Measurements from ENCODE around the gene CYTL1.

The CYTL1 gene

DNA sequence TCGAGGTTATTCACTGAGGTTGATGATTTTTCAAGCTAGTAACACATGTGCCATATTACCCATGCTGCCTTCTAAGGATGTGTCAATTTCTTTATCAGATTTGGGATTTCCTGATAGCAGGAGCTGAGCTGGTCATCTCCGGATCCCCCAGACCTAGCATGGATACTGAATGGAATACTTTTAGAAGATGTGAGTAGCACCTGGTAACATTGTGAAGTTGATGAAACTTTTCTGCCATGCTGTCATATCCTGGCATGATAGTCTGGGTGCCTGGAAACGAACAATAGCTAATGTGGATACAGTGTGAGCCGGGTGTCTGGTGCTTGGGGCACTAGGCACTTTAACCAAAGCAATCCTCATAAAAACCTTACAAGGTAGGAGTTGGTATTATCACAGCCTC, 11.0 kb upstream of the CYTL1 start:
- Histone ChIP-seq H3K27ac (replicated peaks) (no peak overlapping the region), H3K4me3 (replicated peaks; ENCODE audit: insufficient read depth, low read length) (no peak overlapping the region), H3K27me3 (ENCODE audit: insufficient read depth, poor library complexity, severe bottlenecking) (no peaks in the 10 kb centered on the region)
- DNase-seq (ENCODE audit: low read depth in 1 of 2, low spot score in 1 of 2) = no peak
- TF ChIP-seq GABPA (IDR thresholded peaks at IDR 0.05; ENCODE audit: low read depth) (no peak), SPI1 (IDR thresholded peaks at IDR 0.05; ENCODE audit: borderline replicate concordance, low read depth) (no peak), POLR2AphosphoS5 (IDR thresholded peaks at IDR 0.05; ENCODE audit: low read depth) (no peak)
- TF ChIP-seq, protein P1, sequence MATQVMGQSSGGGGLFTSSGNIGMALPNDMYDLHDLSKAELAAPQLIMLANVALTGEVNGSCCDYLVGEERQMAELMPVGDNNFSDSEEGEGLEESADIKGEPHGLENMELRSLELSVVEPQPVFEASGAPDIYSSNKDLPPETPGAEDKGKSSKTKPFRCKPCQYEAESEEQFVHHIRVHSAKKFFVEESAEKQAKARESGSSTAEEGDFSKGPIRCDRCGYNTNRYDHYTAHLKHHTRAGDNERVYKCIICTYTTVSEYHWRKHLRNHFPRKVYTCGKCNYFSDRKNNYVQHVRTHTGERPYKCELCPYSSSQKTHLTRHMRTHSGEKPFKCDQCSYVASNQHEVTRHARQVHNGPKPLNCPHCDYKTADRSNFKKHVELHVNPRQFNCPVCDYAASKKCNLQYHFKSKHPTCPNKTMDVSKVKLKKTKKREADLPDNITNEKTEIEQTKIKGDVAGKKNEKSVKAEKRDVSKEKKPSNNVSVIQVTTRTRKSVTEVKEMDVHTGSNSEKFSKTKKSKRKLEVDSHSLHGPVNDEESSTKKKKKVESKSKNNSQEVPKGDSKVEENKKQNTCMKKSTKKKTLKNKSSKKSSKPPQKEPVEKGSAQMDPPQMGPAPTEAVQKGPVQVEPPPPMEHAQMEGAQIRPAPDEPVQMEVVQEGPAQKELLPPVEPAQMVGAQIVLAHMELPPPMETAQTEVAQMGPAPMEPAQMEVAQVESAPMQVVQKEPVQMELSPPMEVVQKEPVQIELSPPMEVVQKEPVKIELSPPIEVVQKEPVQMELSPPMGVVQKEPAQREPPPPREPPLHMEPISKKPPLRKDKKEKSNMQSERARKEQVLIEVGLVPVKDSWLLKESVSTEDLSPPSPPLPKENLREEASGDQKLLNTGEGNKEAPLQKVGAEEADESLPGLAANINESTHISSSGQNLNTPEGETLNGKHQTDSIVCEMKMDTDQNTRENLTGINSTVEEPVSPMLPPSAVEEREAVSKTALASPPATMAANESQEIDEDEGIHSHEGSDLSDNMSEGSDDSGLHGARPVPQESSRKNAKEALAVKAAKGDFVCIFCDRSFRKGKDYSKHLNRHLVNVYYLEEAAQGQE (IDR thresholded peaks at IDR 0.05; ENCODE audit: insufficient replicate concordance, low read depth) = no peak
- TF ChIP-seq, protein P2, sequence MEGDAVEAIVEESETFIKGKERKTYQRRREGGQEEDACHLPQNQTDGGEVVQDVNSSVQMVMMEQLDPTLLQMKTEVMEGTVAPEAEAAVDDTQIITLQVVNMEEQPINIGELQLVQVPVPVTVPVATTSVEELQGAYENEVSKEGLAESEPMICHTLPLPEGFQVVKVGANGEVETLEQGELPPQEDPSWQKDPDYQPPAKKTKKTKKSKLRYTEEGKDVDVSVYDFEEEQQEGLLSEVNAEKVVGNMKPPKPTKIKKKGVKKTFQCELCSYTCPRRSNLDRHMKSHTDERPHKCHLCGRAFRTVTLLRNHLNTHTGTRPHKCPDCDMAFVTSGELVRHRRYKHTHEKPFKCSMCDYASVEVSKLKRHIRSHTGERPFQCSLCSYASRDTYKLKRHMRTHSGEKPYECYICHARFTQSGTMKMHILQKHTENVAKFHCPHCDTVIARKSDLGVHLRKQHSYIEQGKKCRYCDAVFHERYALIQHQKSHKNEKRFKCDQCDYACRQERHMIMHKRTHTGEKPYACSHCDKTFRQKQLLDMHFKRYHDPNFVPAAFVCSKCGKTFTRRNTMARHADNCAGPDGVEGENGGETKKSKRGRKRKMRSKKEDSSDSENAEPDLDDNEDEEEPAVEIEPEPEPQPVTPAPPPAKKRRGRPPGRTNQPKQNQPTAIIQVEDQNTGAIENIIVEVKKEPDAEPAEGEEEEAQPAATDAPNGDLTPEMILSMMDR (IDR thresholded peaks at IDR 0.05; ENCODE audit: insufficient read depth, low read length) = no peak

- Histone ChIP-seq H3K27me3 (ENCODE audit: insufficient read depth, poor library complexity, severe bottlenecking) (no peaks in the 10 kb centered on the region), H3K4me3 (replicated peaks; ENCODE audit: insufficient read depth, low read length) (no peak overlapping the region), H3K27ac (replicated peaks) (no peak overlapping the region)
- DNase-seq (ENCODE audit: low read depth in 1 of 2, low spot score in 1 of 2) = no peak
- TF ChIP-seq, protein P2 (IDR thresholded peaks at IDR 0.05; ENCODE audit: insufficient read depth, low read length) = no peak
- TF ChIP-seq GABPA (IDR thresholded peaks at IDR 0.05; ENCODE audit: low read depth) (no peak), SPI1 (IDR thresholded peaks at IDR 0.05; ENCODE audit: borderline replicate concordance, low read depth) (no peak), POLR2AphosphoS5 (IDR thresholded peaks at IDR 0.05; ENCODE audit: low read depth) (no peak)
- TF ChIP-seq, protein P1 (IDR thresholded peaks at IDR 0.05; ENCODE audit: insufficient replicate concordance, low read depth) = no peak
Observed at GRCh38 chr4:5029447-5029846, 10.2 kb upstream of the CYTL1 start.

- Histone ChIP-seq H3K27me3 (ENCODE audit: insufficient read depth, poor library complexity, severe bottlenecking) (no peaks in the 10 kb centered on the region), H3K4me3 (replicated peaks; ENCODE audit: insufficient read depth, low read length) (no peak overlapping the region), H3K27ac (replicated peaks) (no peak overlapping the region)
- DNase-seq (ENCODE audit: low read depth in 1 of 2, low spot score in 1 of 2) = no peak
- TF ChIP-seq GABPA (IDR thresholded peaks at IDR 0.05; ENCODE audit: low read depth) (no peak), SPI1 (IDR thresholded peaks at IDR 0.05; ENCODE audit: borderline replicate concordance, low read depth) (no peak), POLR2AphosphoS5 (IDR thresholded peaks at IDR 0.05; ENCODE audit: low read depth) (no peak)
- TF ChIP-seq, protein P1 (IDR thresholded peaks at IDR 0.05; ENCODE audit: insufficient replicate concordance, low read depth) = no peak
- TF ChIP-seq, protein P2 (IDR thresholded peaks at IDR 0.05; ENCODE audit: insufficient read depth, low read length) = no peak
Observed at GRCh38 chr4:5028480-5028879, 9.2 kb upstream of the CYTL1 start.

Measured in HL-60 (cell line).